NCI-H1417 treated with DMSO at 0.1 percent for 48 hours (cell line): ENCODE measurements around the gene SAMD7.

ENCODE experiments used
- DNase-seq: peaks from one replicate; lab custom pipeline; 2025; lab: John Stamatoyannopoulos, UW

SAMD7 gene

GRCh38 chr3:169913323-169913722 is 2.0 kb downstream of the SAMD7 start:
- DNase-seq: no peak

- DNase-seq: no peak
Observed at GRCh38 chr3:169914321-169914720, 2.9 kb downstream of the SAMD7 start.

- no peak for DNase-seq
Observed at GRCh38 chr3:169923189-169923588, 11.8 kb downstream of the SAMD7 start.

- no peak for DNase-seq
Observed at GRCh38 chr3:169923831-169924230, 12.5 kb downstream of the SAMD7 start.

- no peak for DNase-seq
Observed at GRCh38 chr3:169929830-169930519, 18.6 kb downstream of the SAMD7 start.

- DNase-seq: no peak
Observed at GRCh38 chr3:169930843-169931242, 19.5 kb downstream of the SAMD7 start.

- DNase-seq: no peak
Observed at GRCh38 chr3:169931747-169932520, 20.6 kb downstream of the SAMD7 start.

- no peak for DNase-seq
Observed at GRCh38 chr3:169939320-169939719, 27.9 kb downstream of the SAMD7 start.

GRCh38 chr3:169939751-169940150 is 28.4 kb downstream of the SAMD7 start:
- DNase-seq: no peak

GRCh38 chr3:169940470-169941181 is 29.3 kb downstream of the SAMD7 start:
- no peak for DNase-seq

GRCh38 chr3:169945313-169945712 is 33.9 kb downstream of the SAMD7 start:
- no peak for DNase-seq

GRCh38 chr3:169946336-169946735 is 35.0 kb downstream of the SAMD7 start:
- DNase-seq: no peak

GRCh38 chr3:169948559-169949448 is 37.4 kb downstream of the SAMD7 start:
- peak; percentile 34 for DNase-seq

- no peak for DNase-seq
Observed at GRCh38 chr3:169952045-169952444, 40.7 kb downstream of the SAMD7 start.

GRCh38 chr3:169953462-169954141 is 42.2 kb downstream of the SAMD7 start:
- no peak for DNase-seq

- DNase-seq: no peak
Observed at GRCh38 chr3:169954142-169954756, 42.9 kb downstream of the SAMD7 start.

GRCh38 chr3:169955406-169955805 is 44.0 kb downstream of the SAMD7 start:
- no peak for DNase-seq

- DNase-seq: no peak
Observed at GRCh38 chr3:169964176-169964575, 52.8 kb downstream of the SAMD7 start.

- DNase-seq: no peak
Observed at GRCh38 chr3:169965562-169966427, 54.4 kb downstream of the SAMD7 start.

- DNase-seq: peak; percentile 85
Observed at GRCh38 chr3:169966428-169966950, 55.1 kb downstream of the SAMD7 start, which contains the start of gene SEC62. TSS of gene SEC62 (plus strand) at chr3:169966807. CDS start at chr3:169966823, 16 bp downstream.
